GM12872 (cell line): ENCODE results near the gene MANBA.

Experiments
- CTCF ChIP-seq: IDR thresholded peaks from 3 replicates; pipeline ENCODE4 v1.5.1; 2011; ENCODE audit warnings: low read depth, mild to moderate bottlenecking, low read length, moderate library complexity; ENCODE audit not compliant: insufficient read depth

MANBA gene

GRCh38 chr4:102730968-102731533, 29.7 kb downstream of the MANBA start:
- peak; percentile 20; the same call in 1 of the 3 replicates for TF ChIP-seq CTCF

- no peak for TF ChIP-seq CTCF
Measured at GRCh38 chr4:102726068-102726467, 34.7 kb downstream of the MANBA start.

GRCh38 chr4:102725229-102725628, 35.5 kb downstream of the MANBA start:
- TF ChIP-seq CTCF, result no peak

- no peak for TF ChIP-seq CTCF
Measured at GRCh38 chr4:102723511-102723910, 37.3 kb downstream of the MANBA start.

GRCh38 chr4:102722740-102723139, 38.0 kb downstream of the MANBA start:
- no peak for TF ChIP-seq CTCF

- no peak for TF ChIP-seq CTCF
Measured at GRCh38 chr4:102717448-102718092, 43.2 kb downstream of the MANBA start.

- TF ChIP-seq CTCF, result 0 out of 3 replicates have a peak, but pooled peaks have one; percentile 24
Measured at GRCh38 chr4:102715057-102715456, 45.7 kb downstream of the MANBA start.
